GM12801 (cell line): ENCODE measurements around the gene ZNF48.

Experiments
- TF ChIP-seq, protein P1 (sequence below): IDR thresholded peaks from one replicate; pipeline ENCODE4 v1.5.1; 2011; ENCODE audit warnings: control low read depth; ENCODE audit not compliant: insufficient read length; ENCODE audit errors: extremely low read depth

The ZNF48 gene

DNA sequence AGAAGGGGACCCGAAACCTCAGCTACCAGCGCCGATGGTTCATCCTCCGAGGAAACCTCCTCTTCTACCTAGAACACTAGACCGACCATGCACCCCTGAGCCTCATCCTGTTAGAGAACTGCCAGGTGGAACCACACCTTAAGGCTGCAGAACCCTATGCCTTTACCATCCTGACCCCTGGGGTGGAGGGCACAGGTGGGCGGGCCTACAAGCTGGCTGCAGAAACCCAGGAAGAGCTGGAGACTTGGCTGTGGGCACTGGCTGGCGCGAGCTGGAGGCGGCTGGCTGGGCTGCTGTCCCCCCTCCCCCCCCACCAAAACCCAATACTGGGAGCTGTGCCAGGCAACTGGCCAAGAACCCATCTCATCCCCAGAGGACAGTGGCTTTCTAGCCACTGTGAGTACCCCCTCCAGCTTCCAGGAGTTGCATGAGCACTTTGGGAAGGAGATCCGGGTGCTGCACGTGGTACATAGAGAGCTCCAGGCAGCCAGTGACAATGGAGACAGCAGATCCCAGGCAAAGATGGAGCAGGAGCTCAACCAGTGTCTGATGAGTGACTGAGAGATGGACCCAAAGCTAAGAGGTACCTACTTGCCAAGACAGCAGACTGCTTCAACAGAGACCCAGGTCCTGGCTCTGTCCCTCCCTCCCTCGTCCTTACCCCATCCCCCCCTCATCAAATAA lies 38.7 kb upstream of the ZNF48 start:
- TF ChIP-seq, protein P1, sequence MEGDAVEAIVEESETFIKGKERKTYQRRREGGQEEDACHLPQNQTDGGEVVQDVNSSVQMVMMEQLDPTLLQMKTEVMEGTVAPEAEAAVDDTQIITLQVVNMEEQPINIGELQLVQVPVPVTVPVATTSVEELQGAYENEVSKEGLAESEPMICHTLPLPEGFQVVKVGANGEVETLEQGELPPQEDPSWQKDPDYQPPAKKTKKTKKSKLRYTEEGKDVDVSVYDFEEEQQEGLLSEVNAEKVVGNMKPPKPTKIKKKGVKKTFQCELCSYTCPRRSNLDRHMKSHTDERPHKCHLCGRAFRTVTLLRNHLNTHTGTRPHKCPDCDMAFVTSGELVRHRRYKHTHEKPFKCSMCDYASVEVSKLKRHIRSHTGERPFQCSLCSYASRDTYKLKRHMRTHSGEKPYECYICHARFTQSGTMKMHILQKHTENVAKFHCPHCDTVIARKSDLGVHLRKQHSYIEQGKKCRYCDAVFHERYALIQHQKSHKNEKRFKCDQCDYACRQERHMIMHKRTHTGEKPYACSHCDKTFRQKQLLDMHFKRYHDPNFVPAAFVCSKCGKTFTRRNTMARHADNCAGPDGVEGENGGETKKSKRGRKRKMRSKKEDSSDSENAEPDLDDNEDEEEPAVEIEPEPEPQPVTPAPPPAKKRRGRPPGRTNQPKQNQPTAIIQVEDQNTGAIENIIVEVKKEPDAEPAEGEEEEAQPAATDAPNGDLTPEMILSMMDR, result no peak

DNA sequence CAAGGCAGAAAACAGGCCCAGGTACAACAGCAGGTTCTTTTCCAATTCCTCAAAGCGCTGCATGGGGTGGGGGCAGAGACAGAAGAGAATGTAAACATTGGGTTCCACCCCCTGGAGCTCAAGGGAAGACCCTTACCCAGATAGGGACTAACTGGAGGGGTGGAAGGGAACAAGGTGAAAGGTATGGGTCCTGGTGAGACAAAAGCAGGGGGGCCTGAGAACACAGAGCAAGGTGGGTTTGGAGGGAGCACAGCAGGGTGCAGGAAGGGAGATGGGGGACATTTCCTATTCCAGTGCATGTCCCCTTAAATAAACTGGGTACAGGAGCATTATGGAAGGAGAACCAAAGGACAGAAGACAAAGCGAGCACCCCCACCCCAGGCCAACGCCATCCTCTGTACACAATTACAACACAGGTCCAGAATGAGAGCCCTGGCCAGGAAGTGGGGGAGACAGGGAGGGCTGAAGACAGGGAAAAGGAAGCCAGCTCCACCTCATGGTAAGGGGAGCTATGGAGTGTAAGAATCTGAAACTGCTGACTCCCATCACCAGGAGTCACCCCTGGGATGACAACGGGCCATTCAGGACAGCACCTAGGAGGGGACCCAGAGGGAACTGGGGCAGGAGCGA lies 38.0 kb upstream of the ZNF48 start:
- TF ChIP-seq, protein P1, result no peak

DNA sequence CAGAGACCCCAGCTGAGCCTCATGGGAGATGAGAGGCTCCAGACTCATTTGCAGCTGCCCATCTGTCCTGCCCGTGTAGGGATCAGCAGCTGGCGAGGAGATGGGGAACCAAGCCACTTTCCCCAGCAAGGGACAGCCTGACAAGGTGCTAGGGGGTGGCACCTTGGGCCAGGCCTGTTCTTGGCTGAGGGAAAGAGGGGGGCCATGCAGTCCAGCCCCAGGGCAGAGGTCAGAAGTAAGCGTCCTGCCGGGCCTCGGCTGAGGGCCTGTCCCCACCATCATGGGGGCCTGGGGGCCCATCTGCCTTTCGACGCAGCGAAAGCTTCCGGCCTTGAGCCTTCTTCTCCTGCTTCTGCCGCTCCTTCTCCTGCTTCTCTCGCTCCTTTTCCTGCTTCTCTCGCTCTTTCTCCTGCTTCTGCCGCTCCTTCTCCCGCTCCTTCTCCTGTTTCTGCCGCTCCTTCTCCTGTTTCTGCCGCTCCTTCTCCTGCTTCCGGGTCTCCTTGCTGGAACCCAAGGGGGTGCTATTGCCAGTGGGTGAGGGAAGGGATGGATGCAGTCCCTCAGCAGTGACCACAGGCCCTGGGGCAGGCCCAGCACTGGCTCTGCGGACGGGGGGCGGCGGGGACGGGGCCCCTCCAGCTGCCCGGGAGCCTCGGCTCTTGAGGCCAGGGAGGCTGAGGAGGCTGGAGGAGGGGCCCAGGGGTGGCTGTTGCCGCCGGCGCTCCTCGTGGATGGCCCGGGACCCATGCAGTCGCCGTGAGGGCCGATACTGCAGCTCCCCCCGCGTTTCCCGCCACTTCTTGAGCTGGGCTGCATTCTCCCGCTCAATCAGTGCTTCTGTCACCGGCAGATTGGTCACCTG lies 37.3 kb upstream of the ZNF48 start:
- TF ChIP-seq, protein P1, result no peak

DNA sequence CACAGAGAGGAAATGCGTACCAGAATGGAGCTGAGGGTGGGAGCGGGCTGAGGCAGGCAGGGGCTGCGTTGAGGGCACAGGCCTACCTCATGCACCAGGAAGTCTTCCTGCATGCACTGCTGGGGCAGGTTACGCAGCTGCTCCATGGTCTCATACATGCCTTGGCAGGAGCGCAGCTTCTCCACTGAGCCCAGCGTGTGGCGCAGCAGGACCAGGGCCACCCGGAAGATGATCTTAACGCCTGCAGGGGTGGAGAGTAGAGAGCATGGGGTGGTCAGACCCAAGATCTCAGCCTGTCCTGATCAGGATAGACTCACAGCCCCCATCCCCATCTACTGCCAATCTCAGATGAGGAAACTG lies 36.7 kb upstream of the ZNF48 start:
- TF ChIP-seq, protein P1, result no peak

DNA sequence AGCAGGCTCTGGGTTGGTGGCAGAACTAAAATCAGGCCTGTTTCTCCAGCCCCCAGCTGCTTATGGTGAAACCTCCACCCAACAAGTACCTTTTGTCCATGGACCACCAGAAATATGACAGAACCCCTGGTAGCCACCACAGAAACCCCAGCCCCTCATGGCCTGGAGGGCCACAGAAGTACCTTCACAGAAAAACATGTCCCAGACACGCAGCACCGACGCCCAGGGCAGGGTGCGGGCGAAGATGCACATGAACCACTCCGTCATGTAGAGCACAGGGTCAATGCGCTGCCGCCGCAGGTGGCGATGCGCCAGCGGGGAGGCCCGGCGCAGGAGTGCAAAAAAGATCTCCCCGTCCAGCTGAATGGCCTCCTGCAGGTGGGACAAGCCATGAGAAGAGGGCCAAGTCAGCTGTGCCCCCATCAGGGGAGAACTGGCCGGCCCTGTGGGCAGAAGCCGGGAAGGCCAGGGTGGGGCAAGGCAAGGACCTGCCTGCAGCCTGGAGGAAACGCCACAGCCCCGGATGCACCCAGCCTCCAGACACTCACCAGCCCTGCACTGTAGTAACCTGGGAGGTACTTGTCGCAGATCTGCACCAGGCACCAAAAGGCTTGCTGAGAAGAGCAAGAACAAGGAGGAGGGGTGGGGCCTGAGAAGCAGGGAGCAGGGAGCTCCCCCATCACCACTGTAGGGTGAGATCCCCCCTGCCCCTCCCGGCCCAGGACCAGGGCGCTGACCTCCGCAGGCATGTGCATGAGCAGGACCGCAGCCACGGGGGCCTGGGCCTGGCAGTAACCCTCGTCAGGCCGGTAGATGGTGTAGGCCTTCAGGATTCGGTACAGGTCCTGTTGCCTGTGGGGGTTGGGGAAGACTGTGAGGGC lies 36.0 kb upstream of the ZNF48 start:
- TF ChIP-seq, protein P1, result no peak

DNA sequence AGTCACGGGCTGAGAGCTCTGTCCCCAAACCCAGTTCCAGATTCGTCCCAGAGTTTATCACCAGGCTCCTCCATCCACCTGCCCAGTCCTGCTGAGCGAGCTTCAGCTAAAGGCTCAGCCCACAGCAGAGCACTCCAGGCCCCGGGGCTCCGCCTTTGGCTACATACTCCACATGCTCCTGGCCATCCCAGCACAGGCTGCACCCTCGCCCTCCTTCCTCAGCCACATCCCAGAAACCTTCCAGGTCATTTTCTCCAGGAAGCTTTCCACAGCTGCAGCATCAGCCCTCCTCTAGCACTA lies 35.4 kb upstream of the ZNF48 start:
- TF ChIP-seq, protein P1, result no peak

DNA sequence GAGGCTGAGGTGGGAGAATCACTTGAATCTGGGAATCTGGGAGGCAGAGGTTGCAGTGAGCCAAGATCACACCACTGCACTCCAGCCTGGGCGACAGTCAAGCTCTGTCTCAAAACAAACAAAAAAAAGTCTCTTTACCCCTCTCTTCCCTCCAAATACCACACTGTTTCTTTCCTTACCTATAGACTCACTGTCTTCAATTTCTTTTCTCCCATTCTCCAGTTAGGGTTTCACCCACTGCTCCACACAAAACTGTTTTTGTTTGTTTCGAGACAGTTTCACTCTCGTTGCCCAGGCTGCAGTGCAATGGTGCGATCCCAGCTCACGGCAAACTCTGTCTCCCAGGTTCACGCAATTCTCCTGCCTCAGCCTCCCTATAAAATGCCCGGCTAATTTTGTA lies 34.0 kb upstream of the ZNF48 start:
- TF ChIP-seq, protein P1, result no peak
